Stomach (tissue), 8 donors: ENCODE data around the gene DYNC1I2. TPM values are rescaled to one million over a fixed set of nuclear protein-coding genes. Genes with fewer than 3 reads are reported as not detected.

Source experiments
- polyA plus RNA-seq, 3 donors: library from polyadenylated mRNA; stranded (reverse); fragments of 200-250 nt; gene quantifications; one replicate each; pipeline ENCODE4 v1.2.3, GENCODE V29; 2013
- total RNA-seq, 5 donors: library from RNA; depleted of rRNA; stranded (reverse); fragments of >200 nt; gene quantifications; one replicate each; pipeline versions ENCODE4 v1.1.0 to v1.2.3, GENCODE V29; 2014 to 2016
- donor health status: healthy with polysubstance abuse.
- donor health status: Bipolar disorder and iron deficiency.
- donor health status: healthy.

The DYNC1I2 gene
- total and polyA plus RNA-seq, 8 donors, result 57.1 to 494 (median 90.5) TPM

Other genes starting within 250 kb of the DYNC1I2 start
- 100 to 1,000 TPM in 2 of 5 donors, 10 to 100 TPM in 3; 12.2 to 150 (median 74.5) TPM for gene CYBRD1, start 165.0 kb upstream of the DYNC1I2 start, total RNA-seq
- 10 to 100 TPM; 25.2 to 31.7 (median 29.2) TPM for gene CYBRD1, start 165.0 kb upstream of the DYNC1I2 start, polyA plus RNA-seq
- gene SLC25A12, start 206.8 kb downstream of the DYNC1I2 start, total RNA-seq, result 10 to 100 TPM; 13.9 to 53.6 (median 34.4) TPM
- 10 to 100 TPM; 10.1 to 15.7 (median 11.9) TPM for gene SLC25A12, start 206.8 kb downstream of the DYNC1I2 start, polyA plus RNA-seq
- 10 to 100 TPM in 4 of 5 donors, 1 to 10 TPM in 1; 2.9 to 59.8 (median 21.4) TPM for gene HAT1, start 235.0 kb downstream of the DYNC1I2 start, total RNA-seq
- 10 to 100 TPM; 20.3 to 37.7 (median 31.8) TPM for gene HAT1, start 235.0 kb downstream of the DYNC1I2 start, polyA plus RNA-seq